ENCODE data around the gene SUSD1.
"Not testable (repeated sequence)": the region's sequence is repeated elsewhere in the genome, so short reads cannot be mapped to it uniquely, and the experiment has no call there.

Gene SUSD1

DNA sequence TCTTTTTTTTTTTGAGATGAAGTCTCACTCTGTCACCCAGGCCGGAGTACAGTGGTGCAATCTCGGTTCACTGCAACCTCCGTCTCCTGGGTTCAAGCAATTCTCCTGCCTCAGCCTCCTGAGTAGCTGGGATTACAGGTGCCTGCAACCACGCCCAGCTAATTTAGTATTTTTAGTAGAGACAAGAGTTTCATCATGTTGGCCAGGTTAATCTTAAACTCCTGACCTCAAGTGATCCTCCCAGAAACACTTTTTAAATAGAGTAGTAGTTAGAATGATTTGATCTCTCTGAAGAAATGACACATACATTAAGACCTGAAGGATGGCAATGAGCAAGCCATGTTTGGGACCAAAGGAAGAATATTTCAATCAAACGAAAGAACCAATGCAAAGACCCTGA lies 46.7 kb downstream of the SUSD1 start:
- not testable (repeated sequence) for DNase-seq

DNA sequence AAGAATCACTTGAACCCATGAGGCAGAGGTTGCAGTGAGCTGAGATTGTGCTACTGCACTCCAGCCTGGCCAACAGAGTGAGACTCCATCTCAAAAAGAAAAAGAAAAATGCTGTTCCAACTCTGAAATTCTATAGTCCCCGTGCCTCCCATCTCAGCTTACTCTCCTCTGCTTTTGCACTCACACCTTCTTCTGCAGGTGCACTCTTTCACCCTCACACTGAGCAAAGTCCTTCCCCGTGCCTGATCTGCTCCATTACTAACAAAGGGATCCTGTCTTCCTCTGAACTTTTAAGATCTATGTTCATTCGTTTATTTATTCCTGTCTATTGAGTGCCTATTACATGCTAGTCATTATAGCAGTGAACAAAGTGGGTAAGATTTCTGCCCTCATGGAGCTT lies 47.8 kb downstream of the SUSD1 start:
- DNase-seq, result no peak

DNA sequence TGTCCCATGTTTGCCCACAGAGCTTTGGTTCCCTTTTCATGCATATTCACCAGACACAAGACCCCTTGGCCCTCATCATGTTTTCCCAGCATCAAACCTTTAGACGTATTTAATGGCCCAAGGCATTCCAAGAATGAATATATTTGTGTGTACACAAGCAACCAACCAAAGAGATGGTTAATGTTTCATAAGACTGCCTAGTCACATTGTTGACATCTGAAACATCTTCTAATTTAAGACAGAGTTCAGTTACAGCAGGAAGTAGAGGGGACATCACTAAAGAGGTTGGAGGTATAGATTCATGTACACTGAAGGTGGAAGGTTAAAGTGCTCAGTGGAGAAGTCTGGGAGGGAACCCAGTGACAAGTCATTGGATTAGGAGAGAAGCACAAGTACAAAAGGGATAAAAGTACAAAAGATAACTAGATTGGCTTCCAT lies 49.1 kb downstream of the SUSD1 start:
- no peak for DNase-seq

DNA sequence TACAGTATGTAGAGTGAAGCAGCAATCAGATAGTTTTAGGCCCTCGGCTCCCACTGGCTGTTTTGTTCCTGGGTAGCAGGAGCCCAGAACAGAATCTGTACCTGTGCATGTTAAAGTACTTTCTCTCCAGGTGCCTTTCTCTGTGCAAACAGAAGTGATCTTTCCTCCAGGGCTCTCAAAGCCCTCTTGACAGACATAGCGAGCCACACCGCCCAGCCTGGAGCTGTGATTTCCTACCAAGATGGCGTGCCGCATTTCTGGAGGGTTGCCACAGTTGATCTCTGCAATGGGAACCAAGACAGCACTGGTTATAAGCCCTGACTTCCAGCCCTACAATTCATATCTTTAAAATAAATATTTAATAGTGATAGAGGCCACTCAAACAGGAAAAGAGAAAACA lies 50.9 kb downstream of the SUSD1 start:
- no peak for DNase-seq

DNA sequence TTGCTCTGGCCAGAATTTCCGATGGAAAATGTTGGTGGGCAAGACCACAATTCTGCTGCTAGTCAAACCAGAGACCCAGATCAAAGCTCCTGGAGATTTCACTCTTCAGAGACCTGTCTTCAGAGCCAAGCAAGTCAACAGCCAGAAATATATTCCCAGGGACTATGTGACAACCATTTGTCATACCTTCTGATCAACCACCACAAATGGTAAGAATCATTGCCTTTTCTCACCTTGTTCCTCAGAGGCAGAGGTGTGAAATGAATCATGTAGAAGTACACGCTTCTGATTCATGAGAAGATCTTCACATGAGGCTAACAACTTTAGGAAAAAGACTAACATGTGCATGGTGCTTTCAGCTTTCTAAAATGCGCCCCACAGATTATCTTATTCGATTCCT lies 53.5 kb downstream of the SUSD1 start:
- DNase-seq, result no peak

DNA sequence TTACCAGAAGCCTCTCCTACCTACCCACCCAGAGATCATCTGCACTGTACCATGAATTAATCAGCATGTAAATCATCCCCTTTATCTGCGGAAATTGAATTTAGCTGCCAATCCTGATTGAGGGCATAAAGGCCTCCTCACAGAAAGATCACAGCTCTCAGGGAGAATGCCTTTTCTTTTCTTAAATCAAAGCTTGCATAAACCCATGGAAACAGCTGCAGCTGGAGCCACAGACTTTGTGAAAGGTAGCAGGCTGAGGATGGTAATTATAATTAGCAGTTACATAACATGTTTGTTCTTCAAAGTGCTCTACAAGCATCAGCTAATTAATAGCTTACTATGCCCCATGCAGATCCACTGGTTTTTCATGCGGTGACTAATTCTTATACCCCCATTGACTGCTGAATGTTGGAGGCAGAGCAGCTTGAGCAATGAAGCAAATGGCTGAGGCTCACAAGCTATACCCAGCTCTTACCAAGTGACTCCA lies 54.6 kb downstream of the SUSD1 start:
- no peak for DNase-seq

DNA sequence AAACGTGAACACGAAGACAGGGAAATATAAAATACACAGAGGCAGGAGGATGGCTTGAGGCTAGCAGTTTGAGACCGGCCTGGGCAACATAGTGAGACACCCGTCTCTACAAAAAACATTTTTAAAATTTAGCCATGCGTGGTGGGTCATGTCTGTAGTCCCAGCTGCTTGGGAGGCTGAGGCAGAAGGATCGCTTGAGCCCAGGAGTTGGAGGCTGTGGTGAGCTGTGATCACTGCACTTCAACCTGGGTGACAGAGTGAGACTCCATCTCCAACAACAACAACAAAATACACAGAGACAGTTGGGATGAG lies 55.1 kb downstream of the SUSD1 start:
- DNase-seq, result no peak

DNA sequence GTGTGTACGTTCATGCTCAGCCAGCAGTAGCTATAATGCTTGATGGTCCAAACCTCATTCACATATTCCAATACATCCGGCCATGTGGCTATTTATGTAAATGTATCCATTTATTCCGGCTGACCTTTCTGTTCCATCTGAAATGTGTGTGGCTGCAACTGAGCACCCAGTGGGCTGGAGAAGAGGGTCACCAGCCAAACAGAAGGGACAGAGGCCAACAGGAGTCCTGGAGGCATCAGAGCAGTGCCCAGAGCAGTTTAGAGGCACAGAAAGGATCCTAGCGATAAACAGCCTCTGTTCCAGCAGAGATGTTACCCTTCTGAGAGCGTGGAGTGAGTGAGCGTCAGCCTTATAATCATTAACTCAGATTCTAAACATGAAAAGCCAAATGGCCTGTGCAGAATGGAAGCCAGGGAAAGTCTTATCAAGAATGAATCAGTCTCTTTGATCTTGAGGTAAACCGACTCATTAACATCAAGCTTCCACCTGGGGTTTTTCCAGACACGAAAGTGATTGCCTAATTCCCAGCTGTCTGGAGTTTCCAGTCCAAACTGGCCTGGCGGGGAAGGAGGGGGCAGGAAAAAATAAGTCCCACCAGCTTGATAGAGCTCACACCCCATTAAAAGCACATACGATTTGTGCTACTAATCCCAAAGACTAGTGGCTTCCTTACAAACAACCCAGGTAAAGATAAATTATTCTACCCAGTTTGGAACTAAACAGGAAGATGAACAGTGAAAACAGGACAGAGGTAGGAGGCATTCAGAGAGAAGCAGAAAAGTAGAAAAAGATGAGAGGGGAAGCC lies 55.7 kb downstream of the SUSD1 start:
- no peak for DNase-seq

DNA sequence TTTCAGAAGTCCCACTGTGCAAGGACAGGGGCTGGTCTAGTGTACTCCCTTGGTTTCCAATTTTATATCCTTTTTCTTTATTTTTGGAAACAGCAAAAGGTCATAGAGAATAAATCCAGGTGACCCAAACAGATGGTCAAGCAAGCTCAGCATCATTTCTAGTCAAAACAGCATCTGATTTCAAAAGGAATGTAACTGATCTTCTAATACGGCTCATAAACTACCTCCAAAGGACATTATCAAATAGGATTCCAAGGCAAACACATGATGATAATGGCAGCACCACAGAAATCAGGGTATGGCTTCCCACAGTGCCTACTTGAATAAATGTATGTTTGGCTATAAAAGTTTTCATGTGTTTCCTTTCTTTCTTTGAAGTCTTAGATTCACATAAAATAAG lies 57.1 kb downstream of the SUSD1 start:
- DNase-seq, result no peak

DNA sequence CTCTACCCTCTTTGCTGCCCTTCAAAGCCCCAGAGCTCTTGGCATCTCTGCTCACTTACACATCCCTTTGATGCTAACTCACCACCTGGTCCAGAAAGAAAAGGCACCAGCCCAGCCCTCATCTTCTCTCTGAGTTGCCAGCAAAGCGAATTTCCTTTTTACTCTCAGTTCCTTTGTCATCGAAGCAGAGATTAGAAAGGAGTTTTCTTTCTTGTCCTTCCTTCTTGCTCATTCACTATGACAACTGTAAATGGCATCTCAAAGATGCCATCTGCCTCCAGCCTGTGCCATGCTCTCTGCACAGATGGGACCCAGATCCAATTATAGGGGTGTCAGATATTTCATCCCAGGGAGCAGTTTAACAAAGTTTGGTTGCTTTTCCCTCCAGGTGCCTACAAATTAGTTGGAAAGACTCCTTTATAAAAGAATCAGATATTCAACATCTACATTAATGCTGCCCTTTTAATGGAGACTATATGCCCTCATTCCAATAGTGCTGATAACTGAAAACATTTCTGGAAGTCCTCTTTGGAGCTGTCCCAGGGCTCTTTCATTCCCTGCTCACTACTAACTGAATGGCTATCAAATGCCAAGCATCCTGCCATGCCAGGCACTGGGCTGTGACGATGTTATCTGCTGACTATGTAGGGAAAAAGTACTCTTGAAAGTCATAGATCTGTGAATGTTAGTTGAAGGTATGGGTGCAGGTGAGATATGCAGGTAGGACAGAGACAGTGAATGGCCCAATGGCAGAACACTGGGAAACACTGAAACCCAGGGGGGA lies 58.9 kb downstream of the SUSD1 start:
- no peak for DNase-seq

DNA sequence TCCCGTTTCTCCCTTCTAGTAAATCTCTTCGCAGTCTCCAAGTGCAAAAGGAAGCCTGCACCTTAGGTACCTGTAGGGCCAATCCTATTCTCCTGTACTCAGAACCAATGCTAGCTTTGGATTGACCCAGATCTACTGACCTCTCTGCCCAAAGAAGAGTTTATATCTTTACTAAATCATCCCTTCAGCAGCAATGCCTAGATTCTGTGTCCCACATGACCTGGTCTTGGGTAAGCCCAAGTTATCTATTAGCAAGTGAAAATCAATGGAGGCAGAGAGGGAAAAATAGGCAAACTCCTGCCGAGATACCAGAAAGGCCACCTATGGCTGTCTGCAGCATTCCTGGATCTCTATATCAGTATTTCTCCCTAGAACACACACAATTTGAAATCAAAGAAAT lies 60.0 kb downstream of the SUSD1 start:
- DNase-seq, result no peak

DNA sequence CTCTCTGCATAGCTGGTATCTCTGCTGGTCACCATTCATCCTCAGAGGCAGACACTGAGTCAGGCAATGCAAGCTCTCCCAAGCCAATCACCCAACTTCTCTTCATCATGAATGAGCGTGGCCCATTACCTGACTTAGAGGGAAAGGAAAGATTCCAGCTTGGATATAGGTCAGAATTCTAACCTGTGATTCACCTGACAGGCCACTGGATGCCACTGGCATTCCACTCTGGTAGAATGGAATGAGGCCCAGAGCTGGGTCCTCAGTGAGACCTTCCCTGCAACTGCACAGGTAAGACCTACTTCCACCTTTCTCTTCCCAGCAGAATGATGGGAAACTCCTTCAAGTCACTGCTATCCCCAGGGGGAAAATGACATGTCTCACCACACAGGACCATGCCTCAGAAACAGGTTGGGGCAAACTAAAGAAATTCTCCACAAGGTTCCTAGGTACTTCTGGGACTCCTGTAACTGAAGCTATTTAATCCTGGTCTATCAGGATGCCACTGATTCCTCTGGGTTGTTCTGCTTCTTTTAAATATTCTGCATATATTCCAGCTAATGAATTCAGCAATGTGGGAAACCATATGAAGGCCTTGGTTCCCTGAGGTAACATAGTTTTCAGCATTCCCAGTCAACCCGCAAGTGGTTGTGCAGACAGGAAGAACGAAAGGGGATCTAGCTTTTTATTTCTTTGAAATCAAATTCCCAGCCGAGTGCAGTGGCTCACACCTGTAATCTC lies 62.0 kb downstream of the SUSD1 start:
- no peak for DNase-seq

DNA sequence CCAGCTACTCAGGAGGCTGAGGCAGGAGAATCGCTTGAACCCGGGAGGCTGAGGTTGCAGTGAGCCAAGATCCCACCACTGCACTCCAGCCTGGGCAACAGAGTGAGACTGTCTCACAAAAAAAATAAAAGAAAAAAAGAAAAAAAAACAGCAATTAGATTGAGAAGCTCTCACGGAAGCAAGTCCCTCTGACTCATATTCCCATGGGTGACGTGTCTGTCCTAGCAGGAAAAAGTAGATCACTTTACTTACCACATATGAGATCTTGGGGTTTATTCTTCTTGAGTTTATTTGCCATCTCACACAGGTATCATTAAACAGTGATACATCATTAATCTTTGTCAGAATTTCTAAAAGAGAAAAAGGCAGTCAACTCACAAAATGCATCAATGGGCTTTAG lies 62.6 kb downstream of the SUSD1 start:
- no peak for DNase-seq

DNA sequence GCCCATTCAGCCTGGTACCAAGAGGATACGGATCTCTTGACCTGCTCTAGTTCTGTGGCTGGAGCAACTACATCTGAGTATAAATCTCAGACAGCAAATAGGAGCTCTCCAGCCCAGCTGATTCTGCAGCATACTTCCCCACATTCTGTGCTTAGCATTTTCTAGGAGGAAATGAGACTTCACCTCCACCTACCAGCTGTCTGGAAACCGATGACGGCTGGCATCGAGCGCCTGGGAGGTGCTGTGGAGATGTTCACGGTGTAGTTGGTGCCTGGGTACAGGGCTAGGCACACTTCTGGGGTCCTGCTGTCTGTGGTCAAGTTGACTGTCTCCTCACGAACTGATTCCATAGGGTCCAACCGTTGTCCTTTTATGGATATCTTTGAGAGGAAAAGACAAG lies 63.6 kb downstream of the SUSD1 start:
- DNase-seq, result no peak

DNA sequence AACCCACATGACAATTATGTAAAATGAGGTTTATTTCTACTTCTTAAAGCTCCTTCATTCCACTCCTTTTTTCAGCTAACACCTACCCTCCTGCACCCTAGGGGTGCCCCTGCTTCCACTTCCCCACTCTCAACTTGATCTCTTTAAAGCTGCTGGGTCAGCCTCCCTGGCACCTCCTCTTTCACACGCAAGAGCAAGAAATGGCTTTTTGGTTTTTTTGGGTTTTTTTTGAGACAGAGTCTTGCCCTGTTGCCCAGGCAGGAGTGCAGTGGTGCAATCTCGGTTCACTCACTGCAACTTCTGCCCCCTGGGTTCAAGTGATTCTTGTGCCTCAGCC lies 64.4 kb downstream of the SUSD1 start:
- DNase-seq, result no peak

DNA sequence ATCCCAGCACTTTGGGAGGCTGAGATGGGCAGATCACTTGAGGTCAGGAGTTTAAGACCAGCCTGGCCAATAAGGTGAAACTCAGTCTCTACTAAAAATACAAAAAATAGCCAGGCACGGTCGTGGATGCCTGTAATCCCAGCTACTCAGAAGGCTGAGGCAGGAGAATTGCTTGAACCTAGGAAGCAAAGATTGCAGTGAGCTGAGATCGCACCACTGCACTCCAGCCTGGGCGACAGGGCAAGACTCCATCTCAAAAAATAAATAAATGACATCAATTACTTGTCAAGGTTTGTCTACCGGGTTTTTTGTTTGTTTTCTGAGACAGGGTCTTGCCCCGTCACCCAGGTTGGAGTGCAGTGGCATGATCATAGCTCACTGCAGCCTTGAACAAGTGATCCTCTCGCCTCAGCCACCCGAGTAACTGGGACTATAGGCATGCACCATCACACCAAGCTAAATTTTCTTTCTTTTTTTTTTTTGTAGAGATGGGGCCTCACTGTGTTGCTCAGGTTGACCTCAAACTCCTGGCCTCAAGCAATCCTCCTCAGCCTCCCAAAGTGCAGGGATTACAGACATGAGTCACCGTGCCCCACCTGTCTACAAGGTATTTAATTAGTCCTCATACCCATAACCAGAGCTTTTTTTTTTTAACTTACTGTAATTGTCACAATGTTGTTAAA lies 64.9 kb downstream of the SUSD1 start:
- DNase-seq, result no peak

DNA sequence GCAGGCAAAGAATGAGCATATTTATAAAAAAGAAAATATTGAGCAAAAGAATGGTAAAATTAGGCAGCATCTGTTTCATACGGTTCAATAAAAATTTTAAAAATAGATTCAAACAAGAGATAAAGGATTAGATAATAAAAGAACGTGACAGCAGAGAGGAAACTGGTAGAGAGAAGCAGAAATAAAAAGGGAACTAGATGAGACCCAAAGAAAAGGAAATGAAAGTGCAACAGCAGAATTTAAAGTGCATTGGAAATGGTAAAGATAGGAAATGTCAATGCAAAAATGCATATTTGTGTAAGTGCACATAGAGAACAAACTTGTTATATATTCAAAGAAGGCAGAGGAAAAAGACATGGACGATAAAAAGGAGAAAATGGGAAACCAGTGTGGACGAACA lies 70.2 kb downstream of the SUSD1 start:
- DNase-seq, result no peak

DNA sequence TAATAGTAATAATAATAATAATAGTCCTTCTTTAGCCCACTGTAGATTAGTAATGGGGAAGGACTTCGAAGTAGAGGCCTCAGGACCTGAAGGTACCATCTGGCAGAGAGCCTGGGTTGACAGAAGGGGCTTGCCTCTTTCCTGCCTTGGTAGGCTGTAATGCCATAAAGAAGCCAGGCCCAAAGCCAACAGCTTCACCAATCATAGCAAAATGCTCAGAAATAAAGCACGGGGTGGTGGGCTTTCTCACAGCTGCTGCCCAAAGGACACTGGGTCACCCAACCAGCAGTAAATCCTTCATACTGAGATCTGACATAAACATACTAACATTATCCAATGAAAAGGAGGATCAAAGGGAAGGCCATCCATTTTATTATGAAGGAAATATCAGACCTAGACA lies 70.7 kb downstream of the SUSD1 start:
- DNase-seq, result peak in 1 of 2 experiments; percentile 55

DNA sequence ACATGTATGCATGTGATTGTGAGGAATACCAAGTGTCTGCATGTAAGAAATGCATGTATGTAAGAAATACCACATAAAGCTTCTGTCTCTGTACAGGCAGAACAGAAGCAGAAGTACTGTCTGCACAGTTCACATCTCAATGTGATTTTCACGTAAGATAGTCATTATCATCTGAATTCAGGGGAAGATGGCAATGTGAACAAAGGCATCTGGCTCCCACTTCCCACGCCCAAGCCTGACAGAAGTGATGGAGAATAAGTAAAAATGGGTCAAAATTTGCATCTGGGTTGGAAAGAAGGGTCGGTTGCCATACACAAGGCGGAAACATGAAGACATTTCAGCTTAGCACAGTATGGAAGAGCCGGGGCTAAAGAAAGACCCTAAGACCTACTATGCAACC lies 71.7 kb downstream of the SUSD1 start:
- no peak for DNase-seq

DNA sequence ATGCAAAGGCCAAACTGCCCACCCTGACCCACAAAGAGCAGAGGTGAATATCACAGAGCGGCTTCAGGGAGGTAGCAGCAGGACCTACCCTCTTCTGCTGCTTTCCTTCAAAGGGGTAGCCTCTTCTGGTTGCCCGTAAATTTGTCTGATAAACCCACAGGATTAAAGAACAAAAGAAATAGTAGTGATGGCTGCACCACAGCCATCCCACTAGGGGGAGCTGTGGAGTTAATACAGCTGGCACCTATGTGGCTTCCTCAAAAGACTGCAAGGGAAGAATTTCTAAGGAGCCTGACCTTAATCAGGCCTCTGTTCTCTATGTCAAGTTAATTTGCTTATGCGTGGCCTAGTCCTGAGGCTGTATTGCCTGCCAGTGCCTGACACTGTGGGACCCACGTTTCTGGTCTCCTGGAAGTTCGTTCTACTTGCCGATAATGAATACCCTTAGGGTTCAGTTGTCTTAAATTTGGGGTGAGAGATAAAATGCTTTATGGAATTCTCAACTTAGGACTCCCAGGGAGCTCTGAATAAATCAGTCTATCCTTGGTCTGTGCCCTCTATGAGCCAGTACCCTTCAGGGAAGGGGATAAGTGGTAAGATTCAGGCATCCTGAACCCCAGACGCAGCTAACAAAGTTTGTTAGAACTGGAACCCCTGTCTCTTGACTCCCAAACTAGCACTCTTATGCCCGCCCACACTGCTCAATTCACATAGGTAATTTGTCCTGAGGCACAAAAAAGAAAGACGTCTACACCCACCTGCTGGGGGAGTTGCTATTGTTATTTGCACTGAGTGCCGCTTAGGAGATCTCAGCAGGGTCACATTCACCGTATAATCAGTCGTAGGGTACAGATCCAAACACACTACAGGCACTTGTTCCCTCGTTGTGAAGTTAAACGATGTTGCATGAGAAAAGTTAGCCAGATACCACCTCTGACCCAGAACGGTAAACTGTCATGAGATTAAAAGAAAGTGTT lies 77.1 kb downstream of the SUSD1 start:
- DNase-seq, result peak; percentile 29 to 69

DNA sequence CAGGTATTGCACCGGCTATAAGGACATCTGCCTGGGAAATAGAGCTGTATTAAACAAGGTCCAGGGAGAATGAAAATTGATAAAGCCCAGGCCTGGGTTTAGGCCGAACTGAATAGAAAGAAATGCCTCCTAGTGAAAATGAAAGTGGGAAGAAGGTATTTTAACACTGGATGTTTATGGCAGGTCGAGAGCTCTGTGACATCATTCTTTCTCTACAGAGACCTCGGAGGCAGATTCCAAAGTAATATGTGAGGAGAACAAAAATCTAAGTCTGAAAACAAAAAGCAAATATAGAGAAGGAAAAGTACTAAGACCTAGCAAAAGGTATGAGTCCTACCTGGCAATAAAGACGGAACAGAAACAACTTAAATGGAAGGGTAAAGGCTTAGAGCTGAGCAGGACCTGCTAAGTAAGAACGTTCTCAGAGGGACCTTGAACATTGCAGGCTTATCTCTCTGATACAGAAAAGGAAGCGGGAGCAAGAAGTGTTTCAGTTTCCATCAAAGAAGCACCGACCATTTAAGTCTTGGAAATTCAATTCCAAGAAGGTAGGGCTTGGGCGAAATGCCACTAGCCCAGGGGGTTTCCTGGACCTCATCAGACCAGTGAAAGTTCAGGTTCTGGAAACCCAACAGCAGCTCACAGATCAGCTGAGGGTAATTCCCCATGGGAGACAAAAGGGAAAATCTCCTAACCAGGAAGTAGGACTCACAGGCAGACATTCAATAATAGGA lies 80.0 kb downstream of the SUSD1 start:
- DNase-seq, result no peak

Measured in NCI-H446 (cell line).